ENCODE measurements around the gene PIEZO1.

Gene PIEZO1

GRCh38 chr16:88684569-88685155, 100.4 kb downstream of the PIEZO1 start:
- ATAC-seq (replicated peaks; ENCODE audit: extremely low read depth, poor library complexity, severe bottlenecking) (no peak), DNase-seq (ENCODE audit: low spot score in 2 of 2) (no peak)
- Mint-ChIP-seq H3K4me1 (peaks cover 13% of the 10 kb centered on the region), H3K27me3 (no peaks in the 10 kb centered on the region), H3K36me3 (ENCODE audit: insufficient read depth) (peaks cover 15% of the 10 kb centered on the region), H3K4me3 (peak overlapping the region; percentile 78), H3K9me3 (no peaks in the 10 kb centered on the region), H3K27ac (ENCODE audit: low read depth) (no peak overlapping the region)

- H3K9me3 Mint-ChIP-seq: no peaks in the 10 kb centered on the region
- no peaks in the 10 kb centered on the region for H3K27me3 Mint-ChIP-seq
- H3K36me3 Mint-ChIP-seq (ENCODE audit: insufficient read depth): peaks cover 13% of the 10 kb centered on the region
- DNase-seq (ENCODE audit: low spot score in 2 of 2) (no peak), ATAC-seq (replicated peaks; ENCODE audit: extremely low read depth, poor library complexity, severe bottlenecking) (peak; percentile 56)
- H3K27ac Mint-ChIP-seq (ENCODE audit: low read depth): peak overlapping the region; percentile 83
- H3K4me1 Mint-ChIP-seq: peaks cover 13% of the 10 kb centered on the region
- H3K4me3 Mint-ChIP-seq: peak overlapping the region; percentile 42
These were observed 103.1 kb downstream of the PIEZO1 start for GRCh38 chr16:88681709-88682451.

GRCh38 chr16:88681084-88681680, 103.8 kb downstream of the PIEZO1 start:
- Mint-ChIP-seq H3K4me3 (peak overlapping the region; percentile 42), H3K27me3 (no peaks in the 10 kb centered on the region), H3K36me3 (ENCODE audit: insufficient read depth) (peaks cover 13% of the 10 kb centered on the region), H3K9me3 (no peaks in the 10 kb centered on the region), H3K4me1 (peaks cover 13% of the 10 kb centered on the region), H3K27ac (ENCODE audit: low read depth) (peak overlapping the region; percentile 83)
- ATAC-seq (replicated peaks; ENCODE audit: extremely low read depth, poor library complexity, severe bottlenecking) (no peak), DNase-seq (ENCODE audit: low spot score in 2 of 2) (no peak)

GRCh38 chr16:88680554-88681083, 104.4 kb downstream of the PIEZO1 start:
- H3K27ac Mint-ChIP-seq (ENCODE audit: low read depth): no peak overlapping the region
- H3K9me3 Mint-ChIP-seq: no peaks in the 10 kb centered on the region
- no peaks in the 10 kb centered on the region for H3K27me3 Mint-ChIP-seq
- H3K4me1 Mint-ChIP-seq: peaks cover 13% of the 10 kb centered on the region
- peaks cover 13% of the 10 kb centered on the region for H3K36me3 Mint-ChIP-seq (ENCODE audit: insufficient read depth)
- no peak for ATAC-seq (replicated peaks; ENCODE audit: extremely low read depth, poor library complexity, severe bottlenecking)
- no peak overlapping the region for H3K4me3 Mint-ChIP-seq
- DNase-seq (ENCODE audit: low spot score in 2 of 2): no peak

- Mint-ChIP-seq H3K27ac (ENCODE audit: low read depth) (no peak overlapping the region), H3K27me3 (no peaks in the 10 kb centered on the region), H3K4me1 (peaks cover 13% of the 10 kb centered on the region), H3K4me3 (no peak overlapping the region), H3K36me3 (ENCODE audit: insufficient read depth) (peaks cover 9% of the 10 kb centered on the region), H3K9me3 (no peaks in the 10 kb centered on the region)
- no peak for ATAC-seq (replicated peaks; ENCODE audit: extremely low read depth, poor library complexity, severe bottlenecking)
- no peak for DNase-seq (ENCODE audit: low spot score in 2 of 2)
These were observed 106.6 kb downstream of the PIEZO1 start for GRCh38 chr16:88678224-88678979.

GRCh38 chr16:88677721-88678120, 107.3 kb downstream of the PIEZO1 start:
- Mint-ChIP-seq H3K4me1 (peaks cover 13% of the 10 kb centered on the region), H3K27me3 (no peaks in the 10 kb centered on the region), H3K36me3 (ENCODE audit: insufficient read depth) (peaks cover 9% of the 10 kb centered on the region), H3K9me3 (no peaks in the 10 kb centered on the region), H3K27ac (ENCODE audit: low read depth) (no peak overlapping the region), H3K4me3 (no peak overlapping the region)
- no peak for DNase-seq (ENCODE audit: low spot score in 2 of 2)
- no peak for ATAC-seq (replicated peaks; ENCODE audit: extremely low read depth, poor library complexity, severe bottlenecking)

- DNase-seq (ENCODE audit: low spot score in 2 of 2): no peak
- no peak overlapping the region for H3K4me3 Mint-ChIP-seq
- no peaks in the 10 kb centered on the region for H3K9me3 Mint-ChIP-seq
- peaks cover 3% of the 10 kb centered on the region for H3K4me1 Mint-ChIP-seq
- H3K27me3 Mint-ChIP-seq: no peaks in the 10 kb centered on the region
- ATAC-seq (replicated peaks; ENCODE audit: extremely low read depth, poor library complexity, severe bottlenecking): no peak
- no peak overlapping the region for H3K27ac Mint-ChIP-seq (ENCODE audit: low read depth)
- peaks cover 8% of the 10 kb centered on the region for H3K36me3 Mint-ChIP-seq (ENCODE audit: insufficient read depth)
These were observed 108.3 kb downstream of the PIEZO1 start for GRCh38 chr16:88676502-88677242.

- ATAC-seq (replicated peaks; ENCODE audit: extremely low read depth, poor library complexity, severe bottlenecking) (no peak), DNase-seq (ENCODE audit: low spot score in 2 of 2) (no peak)
- Mint-ChIP-seq H3K9me3 (no peaks in the 10 kb centered on the region), H3K36me3 (ENCODE audit: insufficient read depth) (no peaks in the 10 kb centered on the region), H3K4me1 (no peaks in the 10 kb centered on the region), H3K27me3 (no peaks in the 10 kb centered on the region), H3K4me3 (no peak overlapping the region), H3K27ac (ENCODE audit: low read depth) (no peak overlapping the region)
These were observed 111.2 kb downstream of the PIEZO1 start for GRCh38 chr16:88673716-88674379.

GRCh38 chr16:88672776-88673175, 112.2 kb downstream of the PIEZO1 start:
- H3K4me1 Mint-ChIP-seq: no peaks in the 10 kb centered on the region
- no peak overlapping the region for H3K4me3 Mint-ChIP-seq
- H3K9me3 Mint-ChIP-seq: no peaks in the 10 kb centered on the region
- no peak overlapping the region for H3K27ac Mint-ChIP-seq (ENCODE audit: low read depth)
- no peaks in the 10 kb centered on the region for H3K27me3 Mint-ChIP-seq
- ATAC-seq (replicated peaks; ENCODE audit: extremely low read depth, poor library complexity, severe bottlenecking) (no peak), DNase-seq (ENCODE audit: low spot score in 2 of 2) (no peak)
- H3K36me3 Mint-ChIP-seq (ENCODE audit: insufficient read depth): peaks cover 1% of the 10 kb centered on the region

- no peaks in the 10 kb centered on the region for H3K27me3 Mint-ChIP-seq
- no peak for DNase-seq (ENCODE audit: low spot score in 2 of 2)
- no peak overlapping the region for H3K4me3 Mint-ChIP-seq
- H3K36me3 Mint-ChIP-seq (ENCODE audit: insufficient read depth): peaks cover 4% of the 10 kb centered on the region
- no peaks in the 10 kb centered on the region for H3K4me1 Mint-ChIP-seq
- H3K9me3 Mint-ChIP-seq: no peaks in the 10 kb centered on the region
- no peak for ATAC-seq (replicated peaks; ENCODE audit: extremely low read depth, poor library complexity, severe bottlenecking)
- H3K27ac Mint-ChIP-seq (ENCODE audit: low read depth): no peak overlapping the region
These were observed 113.2 kb downstream of the PIEZO1 start for GRCh38 chr16:88671806-88672205.

GRCh38 chr16:88669980-88670379, 115.0 kb downstream of the PIEZO1 start:
- Mint-ChIP-seq H3K36me3 (ENCODE audit: insufficient read depth) (peaks cover 4% of the 10 kb centered on the region), H3K4me3 (no peak overlapping the region), H3K4me1 (no peaks in the 10 kb centered on the region), H3K27ac (ENCODE audit: low read depth) (no peak overlapping the region), H3K27me3 (no peaks in the 10 kb centered on the region), H3K9me3 (no peaks in the 10 kb centered on the region)
- DNase-seq (ENCODE audit: low spot score in 2 of 2): no peak
- ATAC-seq (replicated peaks; ENCODE audit: extremely low read depth, poor library complexity, severe bottlenecking): no peak

Measured in central memory CD8-positive, alpha-beta T cell (primary cell).